Lower lobe of right lung (tissue), 2 donors: ENCODE measurements around the gene SPDL1. TPM values are rescaled to one million over a fixed set of nuclear protein-coding genes. Genes with fewer than 3 reads are reported as not detected.

ENCODE experiments used
- ATAC-seq, 2 donors: fragments of 200-7000 bp; cut with Tn5 transposase; one replicate each; pipeline ENCODE4 v1.9.1; 2020 to 2022; ENCODE audit warnings: mild to moderate bottlenecking in 2 of 2, moderate library complexity in 2 of 2
- DNase-seq: peaks from one replicate; pipeline ENCODE4 v3.0.0-alpha.2; 2020
- H3K27ac ChIP-seq: fragments of 200-600 bp; one replicate; pipeline ENCODE4 v1.8.0; 2022
- H3K27me3 ChIP-seq: fragments of 200-600 bp; one replicate; pipeline ENCODE4 v1.8.0; 2022; ENCODE audit warnings: low read depth
- H3K36me3 ChIP-seq: fragments of 200-600 bp; one replicate; pipeline ENCODE4 v1.8.0; 2022; ENCODE audit warnings: mild to moderate bottlenecking
- H3K4me1 ChIP-seq: fragments of 200-600 bp; one replicate; pipeline ENCODE4 v1.8.0; 2022
- H3K4me3 ChIP-seq: fragments of 200-600 bp; one replicate; pipeline ENCODE4 v1.8.0; 2022; ENCODE audit warnings: mild to moderate bottlenecking
- H3K9me3 ChIP-seq: fragments of 200-600 bp; one replicate; pipeline ENCODE4 v1.8.0; 2022
- CTCF ChIP-seq: fragments of 200-600 bp; IDR thresholded peaks from one replicate; pipeline ENCODE4 v1.8.0; 2022; ENCODE audit warnings: antibody characterized with exemption, mild to moderate bottlenecking
- intact Hi-C: fragments of 100-400 bp; cut with DNase I; formaldehyde crosslinking; loops from one replicate; pipeline ENCODE4 v1.11.0; 2022
- total RNA-seq: library from RNA; stranded (reverse); fragmentation: NEBNext Ultra II Directional; extraction: Animal tissue kit (Norgen Biotek cat#: 25700); gene quantifications from one replicate; pipeline ENCODE4 v1.2.1, GENCODE V29; 2021
- donor health status: DM: no; HTN: yes; CAD: no; lungs with severe emphysema.

The SPDL1 gene
- total RNA-seq, 1 donor from 2014 or later, result 4.8 TPM

DNA sequence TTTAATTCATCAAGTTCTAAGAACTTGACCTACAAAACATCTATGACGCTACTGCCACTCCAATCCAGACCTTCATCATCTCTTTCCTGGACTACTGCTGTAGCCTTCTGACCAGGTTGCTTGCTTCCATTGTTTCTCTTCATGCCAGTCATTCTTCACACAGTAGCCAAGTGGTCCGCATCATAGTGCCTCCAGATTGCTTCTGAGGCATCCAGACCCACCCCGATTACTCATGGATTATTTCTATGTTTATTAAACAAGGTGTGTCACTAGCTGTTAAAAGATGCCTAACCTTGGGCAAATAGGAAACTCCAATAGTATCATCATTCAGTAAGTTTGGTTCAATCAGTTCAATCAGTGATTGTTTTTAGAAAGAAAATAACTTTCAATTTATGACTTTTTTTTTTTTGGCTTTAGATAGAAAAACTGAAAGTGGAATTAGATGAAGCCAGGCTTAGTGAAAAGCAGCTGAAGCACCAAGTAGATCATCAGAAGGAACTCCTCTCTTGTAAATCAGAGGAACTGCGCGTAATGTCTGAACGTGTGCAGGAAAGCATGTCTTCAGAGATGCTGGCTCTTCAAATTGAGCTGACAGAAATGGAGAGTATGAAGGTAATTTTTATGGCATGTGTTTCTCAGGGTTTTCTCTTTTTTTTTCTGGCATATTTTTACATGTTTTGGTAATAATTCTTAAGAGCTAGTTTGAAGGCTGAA, 9.5 kb downstream of the SPDL1 start:
- TF ChIP-seq CTCF, result no peak
- no peak for DNase-seq
- intact Hi-C loops, result no loop called here
- Histone ChIP-seq H3K27me3 (no peaks in the 10 kb centered on the region), H3K4me1 (no peaks in the 10 kb centered on the region), H3K27ac (no peak overlapping the region), H3K36me3 (peaks cover 89% of the 10 kb centered on the region), H3K4me3 (no peak overlapping the region), H3K9me3 (no peaks in the 10 kb centered on the region)
- no peak for ATAC-seq

GRCh38 chr5:169595172-169595820, 11.7 kb downstream of the SPDL1 start:
- Histone ChIP-seq H3K4me1 (no peaks in the 10 kb centered on the region), H3K9me3 (no peaks in the 10 kb centered on the region), H3K27ac (no peak overlapping the region), H3K4me3 (no peak overlapping the region), H3K27me3 (no peaks in the 10 kb centered on the region), H3K36me3 (peaks cover 91% of the 10 kb centered on the region)
- intact Hi-C loops, result no loop called here
- DNase-seq (no peak), ATAC-seq (no peak)
- no peak for TF ChIP-seq CTCF

- Histone ChIP-seq H3K27me3 (no peaks in the 10 kb centered on the region), H3K27ac (no peak overlapping the region), H3K9me3 (no peaks in the 10 kb centered on the region), H3K36me3 (peaks cover 75% of the 10 kb centered on the region), H3K4me1 (no peaks in the 10 kb centered on the region), H3K4me3 (no peak overlapping the region)
- DNase-seq (no peak), ATAC-seq (no peak)
- intact Hi-C loops, result no loop called here
- TF ChIP-seq CTCF, result no peak
These were observed 15.9 kb downstream of the SPDL1 start for GRCh38 chr5:169599451-169599850.

GRCh38 chr5:169602535-169602934, 19.0 kb downstream of the SPDL1 start:
- intact Hi-C loops, result no loop called here
- Histone ChIP-seq H3K4me1 (no peaks in the 10 kb centered on the region), H3K4me3 (no peak overlapping the region), H3K27me3 (no peaks in the 10 kb centered on the region), H3K9me3 (no peaks in the 10 kb centered on the region), H3K36me3 (peaks cover 47% of the 10 kb centered on the region), H3K27ac (no peak overlapping the region)
- DNase-seq (no peak), ATAC-seq (no peak)
- no peak for TF ChIP-seq CTCF

DNA sequence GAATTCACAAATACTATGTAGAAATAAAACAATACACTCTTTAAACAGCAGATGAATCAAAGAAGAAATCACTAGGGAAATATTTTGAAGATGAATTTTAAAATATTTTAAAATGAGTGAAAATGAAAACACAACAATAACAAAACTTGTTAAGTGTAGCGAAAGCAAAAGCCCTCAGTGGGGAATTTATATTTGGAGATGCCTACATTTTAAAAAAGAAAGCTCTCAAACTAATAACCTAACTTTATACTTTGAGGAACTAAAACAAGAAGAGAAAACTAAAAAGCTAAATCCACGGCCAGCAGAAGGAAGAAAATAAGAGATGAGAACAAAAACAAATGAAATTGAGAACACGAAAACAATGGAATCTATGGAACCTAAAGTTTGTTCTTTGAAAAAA, 22.7 kb downstream of the SPDL1 start:
- Histone ChIP-seq H3K9me3 (no peaks in the 10 kb centered on the region), H3K4me3 (no peak overlapping the region), H3K4me1 (no peaks in the 10 kb centered on the region), H3K27ac (no peak overlapping the region), H3K27me3 (no peaks in the 10 kb centered on the region), H3K36me3 (peaks cover 15% of the 10 kb centered on the region)
- intact Hi-C loops, result no loop called here
- TF ChIP-seq CTCF, result no peak
- ATAC-seq (no peak), DNase-seq (no peak)
